ENCODE data around the gene VTI1A. TPM values are rescaled to one million over a fixed set of nuclear protein-coding genes. Genes with fewer than 3 reads are reported as not detected.

VTI1A gene
- total and polyA plus RNA-seq, 9 of the 15 experiments (the other 6 are each of a cell fraction or from before 2014, with no cell fraction given), result 9.3 to 21.4 (median 16.0) TPM

- CTCF ChIA-PET (ENCODE audit: low intra/inter-chr PET ratio), result no interaction called here
- Histone ChIP-seq H2AFZ (ENCODE audit: low read depth, low read length) (no peak overlapping the region), H3K27me3 (ENCODE audit: control insufficient read depth in 2 of 2, insufficient read depth in 2 of 2, low read length in 2 of 2) (no peaks in the 10 kb centered on the region), H3K9ac (ENCODE audit: insufficient read depth in 1 of 2, low read depth in 2 of 2, low read length in 2 of 2) (no peak overlapping the region), H3K79me2 (ENCODE audit: control insufficient read depth, insufficient read depth, low read length) (no peaks in the 10 kb centered on the region), H3K4me3 (no peak overlapping the region), H3K9me1 (ENCODE audit: control insufficient read depth, insufficient read depth, low read length) (no peaks in the 10 kb centered on the region), H3K9me3 (replicated peaks; ENCODE audit: control insufficient read depth, insufficient read depth, low read depth, low read length) (no peaks in the 10 kb centered on the region), H4K20me1 (replicated peaks; ENCODE audit: control insufficient read depth, insufficient read depth, low read length) (no peaks in the 10 kb centered on the region), H3K4me1 (replicated peaks in 1 of 2; ENCODE audit: control insufficient read depth in 2 of 2, insufficient read depth in 2 of 2, low read length in 2 of 2) (peaks cover 0 to 9% of the 10 kb centered on the region in 2 experiments; a peak in 3 of 5 replicates), H3K36me3 (ENCODE audit: control insufficient read depth, insufficient read depth, low read length) (no peaks in the 10 kb centered on the region), H3K4me2 (ENCODE audit: insufficient read depth, low read length) (no peak overlapping the region), H3K27ac (ENCODE audit: extremely low read depth, low read depth, low read length) (no peak overlapping the region)
- DNase-seq (ENCODE audit: extremely low read depth in 1 of 4, low spot score in 3 of 4), result no peak
- 77% methylated on average over 2 of the region's 2 CpGs for WGBS (ENCODE audit: insufficient coverage, low coverage, missing lambda C conversion rate)
- POLR2A ChIA-PET, result no interaction called here
- no peak for ATAC-seq
- no TSS peak for BruUV-seq (replicated peaks)
- no peak for TF ChIP-seq RBM34 (IDR thresholded peaks at IDR 0.05; ENCODE audit: borderline replicate concordance, insufficient read depth, low read length)
- no peak for TF ChIP-seq CBX2 (IDR thresholded peaks at IDR 0.05; ENCODE audit: insufficient read depth, low read length, poor library complexity, severe bottlenecking)
- intact Hi-C loops (cut with micrococcal nuclease), result no loop called here
- in situ Hi-C loops (cut with MboI), result no loop called here
- FAIRE-seq, result no peak
Measured at GRCh38 chr10:112503643-112504042, 56.6 kb downstream of the VTI1A start.

DNA sequence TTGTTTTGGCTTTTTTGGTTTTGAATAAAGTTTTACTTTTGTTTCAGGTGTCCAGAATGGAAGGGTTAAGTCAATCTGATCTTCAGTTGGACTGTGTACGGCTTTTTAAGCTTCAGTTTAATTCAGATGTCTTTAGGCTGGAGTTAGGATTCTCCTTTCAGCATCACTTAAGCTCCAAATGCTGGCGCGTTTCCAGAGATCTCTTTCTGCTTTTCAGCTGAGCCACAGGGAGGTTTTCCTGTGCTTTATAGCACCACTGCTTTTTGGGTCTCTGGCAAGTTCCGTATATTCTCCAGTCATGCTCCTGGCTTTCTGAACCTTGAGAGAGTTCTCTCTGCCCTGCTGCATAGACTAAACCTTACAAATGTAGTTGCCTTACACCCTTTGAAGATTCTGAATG, 60.0 kb downstream of the VTI1A start:
- POLR2A ChIA-PET, result no interaction called here
- ATAC-seq, result no peak
- BruUV-seq (replicated peaks), result no TSS peak
- H3K79me2 ChIP-seq (ENCODE audit: control insufficient read depth, insufficient read depth, low read length), result no peaks in the 10 kb centered on the region
- no peak for DNase-seq (ENCODE audit: extremely low read depth in 1 of 4, low spot score in 3 of 4)
- no peak overlapping the region for H2AFZ ChIP-seq (ENCODE audit: low read depth, low read length)
- no peaks in the 10 kb centered on the region for H3K9me3 ChIP-seq (replicated peaks; ENCODE audit: control insufficient read depth, insufficient read depth, low read depth, low read length)
- H3K4me2 ChIP-seq (ENCODE audit: insufficient read depth, low read length), result no peak overlapping the region
- H3K27ac ChIP-seq (ENCODE audit: extremely low read depth, low read depth, low read length), result no peak overlapping the region
- in situ Hi-C loops (cut with MboI), result no loop called here
- H3K4me3 ChIP-seq, result no peak overlapping the region
- no peaks in the 10 kb centered on the region for H4K20me1 ChIP-seq (replicated peaks; ENCODE audit: control insufficient read depth, insufficient read depth, low read length)
- TF ChIP-seq THRAP3 (IDR thresholded peaks at IDR 0.05; ENCODE audit: borderline replicate concordance), result no peak
- no peak for TF ChIP-seq XRCC3 (IDR thresholded peaks at IDR 0.05)
- no peak for TF ChIP-seq ZNF668 (CRISPR knock-in tag; IDR thresholded peaks at IDR 0.05)
- no peak for TF ChIP-seq FOXP4 (CRISPR knock-in tag; IDR thresholded peaks at IDR 0.05; ENCODE audit: borderline replicate concordance)
- TF ChIP-seq MEF2D (tag; conservative IDR thresholded peaks at IDR 0.05; ENCODE audit: low read depth), result no peak
- TF ChIP-seq SOX6 (IDR thresholded peaks at IDR 0.05), result no peak
- no peak for TF ChIP-seq PRPF4 (IDR thresholded peaks at IDR 0.05; ENCODE audit: insufficient read depth, low read depth, low read length, poor library complexity, severe bottlenecking)
- TF ChIP-seq FOXP1 (CRISPR knock-in tag; IDR thresholded peaks at IDR 0.05), result no peak
- TF ChIP-seq, protein P1, sequence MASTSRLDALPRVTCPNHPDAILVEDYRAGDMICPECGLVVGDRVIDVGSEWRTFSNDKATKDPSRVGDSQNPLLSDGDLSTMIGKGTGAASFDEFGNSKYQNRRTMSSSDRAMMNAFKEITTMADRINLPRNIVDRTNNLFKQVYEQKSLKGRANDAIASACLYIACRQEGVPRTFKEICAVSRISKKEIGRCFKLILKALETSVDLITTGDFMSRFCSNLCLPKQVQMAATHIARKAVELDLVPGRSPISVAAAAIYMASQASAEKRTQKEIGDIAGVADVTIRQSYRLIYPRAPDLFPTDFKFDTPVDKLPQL (IDR thresholded peaks at IDR 0.05; ENCODE audit: extremely low read depth, insufficient read length), result no peak
- no peak for TF ChIP-seq NCOR1 (IDR thresholded peaks at IDR 0.05)
- no peak for TF ChIP-seq ZFP36 (IDR thresholded peaks at IDR 0.05; ENCODE audit: low read depth, low read length, partially characterized antibody)
- TF ChIP-seq FOXJ2 (tag; IDR thresholded peaks at IDR 0.05), result no peak
- TF ChIP-seq CAMTA2 (CRISPR knock-in tag; conservative IDR thresholded peaks at IDR 0.05), result no peak
- no peak for TF ChIP-seq MCM3 (IDR thresholded peaks at IDR 0.05)
- H3K9me1 ChIP-seq (ENCODE audit: control insufficient read depth, insufficient read depth, low read length), result no peaks in the 10 kb centered on the region
- 23% methylated on average over 4 of the region's 4 CpGs for WGBS (ENCODE audit: insufficient coverage, low coverage, missing lambda C conversion rate)
- H3K4me1 ChIP-seq (replicated peaks in 1 of 2; ENCODE audit: control insufficient read depth in 2 of 2, insufficient read depth in 2 of 2, low read length in 2 of 2), result no peaks in the 10 kb centered on the region
- no peak for FAIRE-seq
- intact Hi-C loops (cut with micrococcal nuclease), result no loop called here
- H3K27me3 ChIP-seq (ENCODE audit: control insufficient read depth in 2 of 2, insufficient read depth in 2 of 2, low read length in 2 of 2), result no peaks in the 10 kb centered on the region
- CTCF ChIA-PET (ENCODE audit: low intra/inter-chr PET ratio), result no interaction called here
- H3K9ac ChIP-seq (ENCODE audit: insufficient read depth in 1 of 2, low read depth in 2 of 2, low read length in 2 of 2), result no peak overlapping the region
- H3K36me3 ChIP-seq (ENCODE audit: control insufficient read depth, insufficient read depth, low read length), result no peaks in the 10 kb centered on the region

Measured in K562 (cell line).